Activated CD8-positive, alpha-beta memory T cell treated with anti-CD3 and anti-CD28 coated beads, Interleukin-2, amount 50 U/mL, for 24 hours (primary cell): ENCODE data around the gene CRYL1.
"Not testable (repeated sequence)": the region's sequence is repeated elsewhere in the genome, so short reads cannot be mapped to it uniquely, and the experiment has no call there.

Experiments used
- DNase-seq: peaks from one replicate; pipeline ENCODE4 v3.0.0-alpha.2; 2020; ENCODE audit errors: extremely low read depth

Gene CRYL1

GRCh38 chr13:20456737-20457136 is 68.9 kb downstream of the CRYL1 start:
- no peak for DNase-seq

GRCh38 chr13:20451397-20451796 is 74.3 kb downstream of the CRYL1 start:
- no peak for DNase-seq

GRCh38 chr13:20448470-20448869 is 77.2 kb downstream of the CRYL1 start:
- no peak for DNase-seq

- no peak for DNase-seq
Observed at GRCh38 chr13:20446900-20447299, 78.8 kb downstream of the CRYL1 start.

- DNase-seq, result no peak
Observed at GRCh38 chr13:20446405-20446804, 79.3 kb downstream of the CRYL1 start.

- no peak for DNase-seq
Observed at GRCh38 chr13:20442798-20443381, 82.8 kb downstream of the CRYL1 start.

GRCh38 chr13:20442375-20442774 is 83.3 kb downstream of the CRYL1 start:
- DNase-seq, result no peak

GRCh38 chr13:20441879-20442278 is 83.8 kb downstream of the CRYL1 start:
- no peak for DNase-seq

GRCh38 chr13:20441056-20441455 is 84.6 kb downstream of the CRYL1 start:
- DNase-seq, result no peak

GRCh38 chr13:20439261-20439660 is 86.4 kb downstream of the CRYL1 start:
- no peak for DNase-seq

GRCh38 chr13:20438801-20439200 is 86.9 kb downstream of the CRYL1 start:
- DNase-seq, result no peak

- no peak for DNase-seq
Observed at GRCh38 chr13:20436505-20436904, 89.2 kb downstream of the CRYL1 start.

- no peak for DNase-seq
Observed at GRCh38 chr13:20435616-20436368, 89.9 kb downstream of the CRYL1 start.

GRCh38 chr13:20434210-20434609 is 91.4 kb downstream of the CRYL1 start:
- not testable (repeated sequence) for DNase-seq

- DNase-seq, result no peak
Observed at GRCh38 chr13:20431687-20432384, 93.8 kb downstream of the CRYL1 start.

GRCh38 chr13:20431080-20431479 is 94.6 kb downstream of the CRYL1 start:
- no peak for DNase-seq

GRCh38 chr13:20430296-20430695 is 95.4 kb downstream of the CRYL1 start:
- no peak for DNase-seq

GRCh38 chr13:20429682-20430081 is 96.0 kb downstream of the CRYL1 start:
- DNase-seq, result no peak

- DNase-seq, result no peak
Observed at GRCh38 chr13:20428666-20429644, 96.7 kb downstream of the CRYL1 start.

- no peak for DNase-seq
Observed at GRCh38 chr13:20426766-20427448, 98.8 kb downstream of the CRYL1 start.

GRCh38 chr13:20425819-20426219 is 99.8 kb downstream of the CRYL1 start:
- DNase-seq, result no peak
